Fibroblast of the aortic adventitia (primary cell): ENCODE measurements around the gene SERPINH1. TPM values are rescaled to one million over a fixed set of nuclear protein-coding genes. Genes with fewer than 3 reads are reported as not detected.

Experiments
- DNase-seq: peaks from one replicate; pipeline ENCODE4 v3.0.0-alpha.2; 2010; ENCODE audit warnings: low read depth
- H3K4me3 ChIP-seq: 2 replicates; pipeline ENCODE4 v1.5.1; 2011; ENCODE audit warnings: low read depth, mild to moderate bottlenecking, control low read depth, low read length, moderate library complexity
- total RNA-seq: library from RNA; depleted of rRNA; stranded (reverse); fragments of >200 nt; gene quantifications from 2 replicates; pipeline ENCODE4 v1.2.3, GENCODE V29; 2012; ENCODE audit warnings: low replicate concordance
- TF ChIP-seq, protein P1 (sequence below): IDR thresholded peaks from 2 replicates; pipeline ENCODE4 v1.5.1; 2011; ENCODE audit warnings: mild to moderate bottlenecking, low read length, control low read depth, inconsistent platforms; ENCODE audit not compliant: insufficient read depth

SERPINH1 gene
- total RNA-seq, 1 donor, result 497 TPM

DNA sequence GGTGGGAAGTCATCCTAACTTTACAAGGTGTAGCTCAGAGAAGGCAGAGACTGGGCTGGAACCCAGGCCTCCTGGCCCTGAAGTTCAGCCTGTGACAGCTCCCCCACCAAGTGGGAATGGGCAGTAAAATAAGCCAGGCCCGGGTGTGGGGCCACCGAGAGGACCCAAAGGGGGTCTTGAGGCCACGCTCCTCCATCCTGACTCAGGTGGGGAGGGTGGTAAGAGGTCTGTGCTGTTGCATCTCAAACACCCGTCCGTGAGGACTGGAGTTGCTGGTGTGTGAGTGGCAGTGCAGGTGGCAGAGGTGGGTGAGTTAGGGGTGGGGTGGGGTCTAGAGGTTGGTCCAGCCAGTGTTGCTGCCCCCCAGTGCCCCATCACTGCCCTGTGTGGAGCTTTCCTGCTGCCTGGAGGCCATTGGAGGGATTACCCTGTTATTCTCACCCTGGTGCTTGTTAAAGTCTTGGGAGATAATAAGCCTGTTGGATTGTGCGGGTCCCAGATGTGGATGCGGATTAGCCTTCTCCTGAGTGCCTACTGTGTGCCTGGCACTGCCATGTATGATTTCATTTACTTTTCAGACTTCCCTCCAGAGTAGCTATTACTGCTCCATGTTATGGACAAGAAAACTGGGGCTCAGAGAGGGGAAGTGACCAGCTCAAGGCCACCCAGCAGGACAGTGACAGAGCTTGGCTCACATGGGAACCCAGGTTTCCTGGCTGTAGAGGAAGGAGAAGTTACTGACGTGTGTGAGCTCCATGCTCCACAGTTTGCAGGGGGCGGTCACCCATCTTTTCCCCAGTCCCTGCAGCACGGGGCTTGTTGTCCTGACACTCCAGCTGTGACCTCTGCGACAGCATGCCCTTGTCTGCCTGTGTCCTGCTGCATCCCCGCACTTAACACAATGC lies 12.9 kb downstream of the SERPINH1 start:
- DNase-seq, result no peak
- no peak overlapping the region for H3K4me3 ChIP-seq
- TF ChIP-seq, protein P1, sequence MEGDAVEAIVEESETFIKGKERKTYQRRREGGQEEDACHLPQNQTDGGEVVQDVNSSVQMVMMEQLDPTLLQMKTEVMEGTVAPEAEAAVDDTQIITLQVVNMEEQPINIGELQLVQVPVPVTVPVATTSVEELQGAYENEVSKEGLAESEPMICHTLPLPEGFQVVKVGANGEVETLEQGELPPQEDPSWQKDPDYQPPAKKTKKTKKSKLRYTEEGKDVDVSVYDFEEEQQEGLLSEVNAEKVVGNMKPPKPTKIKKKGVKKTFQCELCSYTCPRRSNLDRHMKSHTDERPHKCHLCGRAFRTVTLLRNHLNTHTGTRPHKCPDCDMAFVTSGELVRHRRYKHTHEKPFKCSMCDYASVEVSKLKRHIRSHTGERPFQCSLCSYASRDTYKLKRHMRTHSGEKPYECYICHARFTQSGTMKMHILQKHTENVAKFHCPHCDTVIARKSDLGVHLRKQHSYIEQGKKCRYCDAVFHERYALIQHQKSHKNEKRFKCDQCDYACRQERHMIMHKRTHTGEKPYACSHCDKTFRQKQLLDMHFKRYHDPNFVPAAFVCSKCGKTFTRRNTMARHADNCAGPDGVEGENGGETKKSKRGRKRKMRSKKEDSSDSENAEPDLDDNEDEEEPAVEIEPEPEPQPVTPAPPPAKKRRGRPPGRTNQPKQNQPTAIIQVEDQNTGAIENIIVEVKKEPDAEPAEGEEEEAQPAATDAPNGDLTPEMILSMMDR, result peak; percentile 60

DNA sequence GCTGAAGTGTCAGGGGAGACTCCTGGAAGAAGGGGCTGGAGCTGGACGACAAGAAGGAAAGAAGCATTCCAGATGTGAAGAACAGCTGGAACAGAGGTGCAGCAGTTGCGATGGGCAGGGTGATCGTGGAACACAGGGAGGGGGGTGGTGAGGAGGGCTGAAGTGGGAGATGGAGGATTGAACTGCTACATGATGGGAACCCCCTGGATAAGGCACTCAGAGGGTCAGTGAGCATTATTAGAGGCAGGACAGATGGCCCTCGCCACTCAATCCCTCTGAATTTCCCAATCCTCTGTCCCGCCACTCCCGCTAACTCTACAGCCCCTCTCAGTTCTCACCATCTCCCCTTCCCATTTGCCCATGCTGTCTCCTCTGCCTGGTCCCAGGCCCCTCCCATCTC lies 14.0 kb downstream of the SERPINH1 start:
- TF ChIP-seq, protein P1, result no peak
- H3K4me3 ChIP-seq, result no peak overlapping the region
- DNase-seq, result no peak

DNA sequence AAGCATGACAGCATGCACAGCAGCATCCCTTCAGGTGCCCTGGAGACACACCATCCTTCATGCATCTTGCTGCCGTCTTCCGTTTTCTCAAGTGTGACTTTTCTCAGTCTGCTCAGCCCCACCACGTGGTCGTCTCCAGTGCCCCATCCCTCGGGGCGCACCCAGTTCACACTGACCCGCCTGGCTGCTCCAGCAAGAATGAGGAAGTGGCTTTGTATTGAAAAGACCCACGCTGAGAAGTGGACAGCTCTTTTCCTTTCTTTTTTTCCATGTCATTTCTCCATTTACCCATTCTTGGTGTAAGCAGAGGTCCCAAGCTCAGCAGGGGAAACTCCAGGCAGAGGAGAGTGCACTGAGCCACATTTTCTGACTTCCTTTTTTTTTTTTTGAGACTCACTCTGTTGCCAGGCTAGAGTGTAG lies 14.5 kb downstream of the SERPINH1 start:
- TF ChIP-seq, protein P1, result no peak
- no peak overlapping the region for H3K4me3 ChIP-seq
- peak; percentile 65 for DNase-seq

DNA sequence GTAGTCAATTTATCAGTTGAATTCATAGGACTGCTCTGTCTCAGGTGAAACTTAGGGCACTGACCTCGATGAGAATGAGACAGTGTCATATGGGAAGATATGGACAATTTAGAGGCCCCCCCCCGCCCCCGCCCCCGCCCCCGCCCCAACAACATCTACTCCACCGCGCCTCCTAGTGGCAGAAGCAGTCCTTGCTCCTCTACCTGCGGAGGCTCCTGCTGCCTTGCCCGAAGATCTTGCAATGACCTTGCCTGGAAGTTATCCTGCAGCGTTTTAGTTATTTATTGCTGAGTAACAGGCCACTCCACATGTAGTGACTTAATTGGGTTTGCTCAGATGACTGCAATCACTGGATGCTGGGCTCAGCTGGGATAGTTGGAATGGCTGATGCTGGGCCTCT lies 15.2 kb downstream of the SERPINH1 start:
- DNase-seq, result no peak

DNA sequence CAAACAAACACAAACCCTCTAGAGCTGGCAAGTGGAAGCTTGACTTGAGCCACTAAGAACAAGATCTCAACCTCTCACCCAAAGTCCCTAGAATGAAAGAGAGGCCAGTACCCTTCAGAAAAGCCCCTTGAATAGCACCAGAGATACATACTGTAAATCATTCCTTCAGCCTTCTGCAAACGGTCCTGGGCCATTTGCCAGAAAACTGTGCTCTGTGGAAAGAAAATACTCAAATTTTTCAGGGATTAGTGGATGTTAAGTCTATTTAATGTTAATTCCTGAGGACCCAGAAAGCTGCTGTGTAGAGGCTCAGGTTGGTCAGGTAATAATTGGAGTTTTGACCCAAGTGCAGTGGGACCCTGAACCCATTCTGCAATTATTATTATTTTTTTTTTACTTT lies 16.9 kb downstream of the SERPINH1 start:
- no peak for DNase-seq
- TF ChIP-seq, protein P1, result no peak

More for the DNA sequence above, 15.2 kb downstream of the SERPINH1 start:
- TF ChIP-seq, protein P1, result peak; percentile 70
- H3K4me3 ChIP-seq, result no peak overlapping the region

DNA sequence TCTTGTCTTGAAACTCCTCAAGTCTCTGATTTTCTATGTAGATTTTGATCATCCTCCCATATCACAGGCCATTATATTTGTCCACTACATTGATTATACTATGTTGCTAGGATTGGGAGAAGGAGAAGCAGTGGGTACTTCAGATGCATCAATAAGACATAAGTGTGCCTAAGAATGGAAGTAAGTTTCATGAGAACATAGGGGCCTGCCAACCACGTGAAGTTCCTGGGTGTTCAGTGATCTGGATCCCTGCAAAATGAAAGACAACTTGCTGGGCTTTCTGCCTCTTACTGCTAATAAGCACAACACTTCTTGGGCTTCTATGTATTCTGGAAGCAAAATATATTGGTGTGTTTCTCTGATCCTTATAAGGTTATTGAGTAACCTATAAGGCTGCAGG lies 17.8 kb downstream of the SERPINH1 start:
- no peak for DNase-seq
- TF ChIP-seq, protein P1, result no peak
- H3K4me3 ChIP-seq, result no peak overlapping the region

More for the DNA sequence above, 16.9 kb downstream of the SERPINH1 start:
- H3K4me3 ChIP-seq, result no peak overlapping the region
